Transverse colon (tissue), 3 donors: ENCODE data around the gene SLC24A4.

ENCODE experiments used
- POLR2A ChIP-seq: fragments of 450-650 bp; IDR thresholded peaks from one replicate; pipeline ENCODE4 v1.6.1; 2016; ENCODE audit warnings: antibody characterized with exemption, mild to moderate bottlenecking, moderate library complexity
- POLR2AphosphoS5 ChIP-seq, 3 donors: sonication (generic); formaldehyde crosslinking; IDR thresholded peaks; one replicate each; pipeline ENCODE4 v1.6.1; 2016; ENCODE audit warnings: antibody characterized with exemption in 3 of 3

DNA sequence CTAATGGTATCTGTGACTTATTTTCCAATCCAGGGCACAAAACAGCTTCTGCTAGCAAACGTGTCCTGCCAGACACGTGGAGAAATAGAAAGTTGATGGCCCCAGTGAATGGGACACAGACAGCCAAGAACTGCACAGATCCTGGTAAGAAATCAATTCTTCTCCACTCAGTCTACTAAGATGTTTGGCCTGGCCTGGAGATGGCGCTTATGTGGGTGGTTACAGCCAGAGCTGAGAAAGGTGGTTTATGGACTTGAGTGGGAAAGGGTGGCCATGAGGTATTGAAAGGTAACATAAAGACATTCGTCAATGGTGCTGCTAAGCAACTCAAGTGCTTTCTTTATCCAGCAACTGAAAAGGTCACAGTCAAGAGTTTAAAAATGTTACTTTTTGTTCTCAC is 2.9 kb downstream of the SLC24A4 start:
- TF ChIP-seq POLR2AphosphoS5 (IDR thresholded peaks at IDR 0.05) (no peak), POLR2A (no peak)
